OCI-LY1 (cell line): ENCODE data around the gene PCBP3.

Source experiments
- CTCF ChIP-seq: fragments of 200-600 bp; sonication (generic), shearing (Covaris generic); IDR thresholded peaks from 2 replicates; pipeline ENCODE4 v1.5.1; 2017; ENCODE audit warnings: mild to moderate bottlenecking, antibody characterized with exemption, low read length, moderate library complexity, mixed read lengths
- EZH2 ChIP-seq: fragments of 200-600 bp; sonication (generic), shearing (Covaris generic); IDR thresholded peaks from 2 replicates; pipeline ENCODE4 v1.8.0; 2017; ENCODE audit warnings: borderline replicate concordance, mixed run types, mild to moderate bottlenecking, antibody characterized with exemption, low read length, moderate library complexity, mixed read lengths

- TF ChIP-seq CTCF (no peak), EZH2 (no peak)
Measured at GRCh38 chr21:45916011-45916840, 272.7 kb downstream of the PCBP3 start.
